Measurements from ENCODE around the gene SMIM44.

DNA sequence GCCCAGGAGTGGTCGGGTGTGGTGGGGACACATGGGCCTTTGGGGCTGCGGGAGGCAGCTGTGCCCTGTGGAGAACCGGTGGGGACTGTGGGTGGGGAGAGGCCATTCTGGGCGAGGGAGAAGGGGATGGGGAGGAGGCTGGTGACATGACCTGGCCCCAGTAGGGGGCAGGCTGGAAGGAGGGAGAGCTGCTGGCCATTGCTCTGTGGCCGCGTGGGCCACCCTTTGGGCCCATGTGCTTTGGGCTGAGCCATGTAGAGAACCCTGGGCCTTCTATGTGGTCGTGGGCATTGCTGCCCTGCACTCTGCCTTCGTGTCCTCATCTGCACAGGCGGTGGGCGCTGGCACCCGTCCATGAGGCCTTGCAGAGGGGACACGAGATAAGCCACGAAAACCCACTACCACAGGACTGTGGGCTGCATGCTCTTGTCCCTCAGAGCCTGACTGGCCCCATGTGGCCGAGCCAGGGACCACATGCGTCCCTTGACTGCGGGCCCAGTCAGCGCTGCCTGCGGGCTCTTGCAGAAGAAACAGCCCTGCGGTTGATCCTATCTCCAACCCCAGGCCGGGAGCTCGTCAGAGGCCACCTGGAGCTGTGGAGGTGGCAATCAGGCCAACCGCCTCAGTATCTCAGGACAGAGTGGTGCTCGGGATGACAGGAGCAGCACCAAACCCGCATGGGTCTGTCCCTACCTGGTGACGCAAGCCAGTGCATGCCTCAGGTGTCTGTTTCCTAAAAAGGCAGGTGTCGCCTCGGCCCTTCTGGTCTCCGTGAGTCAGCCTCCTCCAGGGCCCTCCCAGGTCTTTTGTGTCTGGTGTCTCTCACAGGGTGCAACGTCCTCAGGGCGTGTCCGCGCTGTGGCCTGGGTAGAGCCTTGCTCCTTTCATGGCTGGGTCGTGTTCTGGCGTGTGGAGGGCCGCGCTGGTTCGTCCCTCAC lies 37.2 kb upstream of the SMIM44 start:
- TF ChIP-seq, protein P1, sequence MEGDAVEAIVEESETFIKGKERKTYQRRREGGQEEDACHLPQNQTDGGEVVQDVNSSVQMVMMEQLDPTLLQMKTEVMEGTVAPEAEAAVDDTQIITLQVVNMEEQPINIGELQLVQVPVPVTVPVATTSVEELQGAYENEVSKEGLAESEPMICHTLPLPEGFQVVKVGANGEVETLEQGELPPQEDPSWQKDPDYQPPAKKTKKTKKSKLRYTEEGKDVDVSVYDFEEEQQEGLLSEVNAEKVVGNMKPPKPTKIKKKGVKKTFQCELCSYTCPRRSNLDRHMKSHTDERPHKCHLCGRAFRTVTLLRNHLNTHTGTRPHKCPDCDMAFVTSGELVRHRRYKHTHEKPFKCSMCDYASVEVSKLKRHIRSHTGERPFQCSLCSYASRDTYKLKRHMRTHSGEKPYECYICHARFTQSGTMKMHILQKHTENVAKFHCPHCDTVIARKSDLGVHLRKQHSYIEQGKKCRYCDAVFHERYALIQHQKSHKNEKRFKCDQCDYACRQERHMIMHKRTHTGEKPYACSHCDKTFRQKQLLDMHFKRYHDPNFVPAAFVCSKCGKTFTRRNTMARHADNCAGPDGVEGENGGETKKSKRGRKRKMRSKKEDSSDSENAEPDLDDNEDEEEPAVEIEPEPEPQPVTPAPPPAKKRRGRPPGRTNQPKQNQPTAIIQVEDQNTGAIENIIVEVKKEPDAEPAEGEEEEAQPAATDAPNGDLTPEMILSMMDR (IDR thresholded peaks at IDR 0.05; ENCODE audit: low read length): no peak
- no peak for TF ChIP-seq EZH2phosphoT487 (IDR thresholded peaks at IDR 0.05; ENCODE audit: low read length)
- no peak for TF ChIP-seq EZH2 (optimal IDR thresholded peaks at IDR 0.05; ENCODE audit: low read depth, low read length)
